LNCaP clone FGC (cell line): ENCODE data around the gene DTD1.

Experiments
- DNase-seq: peaks from one replicate; pipeline ENCODE4 v3.0.0-alpha.2; 2011; ENCODE audit warnings: low read depth
- H3K4me3 ChIP-seq: 2 replicates; pipeline ENCODE4 v1.5.1; 2011; ENCODE audit warnings: mild to moderate bottlenecking, low read depth, low read length, control low read depth
- TF ChIP-seq, protein P1 (sequence below): IDR thresholded peaks from 2 replicates; pipeline ENCODE4 v1.5.1; 2012; ENCODE audit warnings: mild to moderate bottlenecking; ENCODE audit not compliant: control insufficient read depth, insufficient read depth; ENCODE audit errors: extremely low read depth

The DTD1 gene

DNA sequence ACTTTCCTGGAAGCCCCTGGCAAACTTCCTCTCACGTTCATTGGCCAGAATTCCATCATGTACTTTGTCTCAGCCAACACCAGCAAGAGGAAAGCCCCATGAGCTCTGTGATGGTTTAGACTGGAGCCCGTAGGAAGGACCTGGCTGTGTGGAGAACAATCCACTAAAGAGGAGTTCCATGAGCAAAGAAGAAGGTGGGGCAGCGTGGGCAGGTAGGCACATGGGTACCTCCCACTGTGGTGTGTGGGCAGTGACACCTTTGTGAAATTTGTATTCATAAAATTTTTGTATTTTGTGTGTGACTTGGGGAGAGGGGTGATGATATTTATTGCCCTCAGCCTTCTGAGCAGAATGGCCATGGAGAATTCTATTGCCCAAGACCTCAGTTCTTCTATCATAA lies 136.2 kb downstream of the DTD1 start:
- TF ChIP-seq, protein P1, sequence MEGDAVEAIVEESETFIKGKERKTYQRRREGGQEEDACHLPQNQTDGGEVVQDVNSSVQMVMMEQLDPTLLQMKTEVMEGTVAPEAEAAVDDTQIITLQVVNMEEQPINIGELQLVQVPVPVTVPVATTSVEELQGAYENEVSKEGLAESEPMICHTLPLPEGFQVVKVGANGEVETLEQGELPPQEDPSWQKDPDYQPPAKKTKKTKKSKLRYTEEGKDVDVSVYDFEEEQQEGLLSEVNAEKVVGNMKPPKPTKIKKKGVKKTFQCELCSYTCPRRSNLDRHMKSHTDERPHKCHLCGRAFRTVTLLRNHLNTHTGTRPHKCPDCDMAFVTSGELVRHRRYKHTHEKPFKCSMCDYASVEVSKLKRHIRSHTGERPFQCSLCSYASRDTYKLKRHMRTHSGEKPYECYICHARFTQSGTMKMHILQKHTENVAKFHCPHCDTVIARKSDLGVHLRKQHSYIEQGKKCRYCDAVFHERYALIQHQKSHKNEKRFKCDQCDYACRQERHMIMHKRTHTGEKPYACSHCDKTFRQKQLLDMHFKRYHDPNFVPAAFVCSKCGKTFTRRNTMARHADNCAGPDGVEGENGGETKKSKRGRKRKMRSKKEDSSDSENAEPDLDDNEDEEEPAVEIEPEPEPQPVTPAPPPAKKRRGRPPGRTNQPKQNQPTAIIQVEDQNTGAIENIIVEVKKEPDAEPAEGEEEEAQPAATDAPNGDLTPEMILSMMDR = no peak
- no peak overlapping the region for H3K4me3 ChIP-seq
- DNase-seq = no peak

DNA sequence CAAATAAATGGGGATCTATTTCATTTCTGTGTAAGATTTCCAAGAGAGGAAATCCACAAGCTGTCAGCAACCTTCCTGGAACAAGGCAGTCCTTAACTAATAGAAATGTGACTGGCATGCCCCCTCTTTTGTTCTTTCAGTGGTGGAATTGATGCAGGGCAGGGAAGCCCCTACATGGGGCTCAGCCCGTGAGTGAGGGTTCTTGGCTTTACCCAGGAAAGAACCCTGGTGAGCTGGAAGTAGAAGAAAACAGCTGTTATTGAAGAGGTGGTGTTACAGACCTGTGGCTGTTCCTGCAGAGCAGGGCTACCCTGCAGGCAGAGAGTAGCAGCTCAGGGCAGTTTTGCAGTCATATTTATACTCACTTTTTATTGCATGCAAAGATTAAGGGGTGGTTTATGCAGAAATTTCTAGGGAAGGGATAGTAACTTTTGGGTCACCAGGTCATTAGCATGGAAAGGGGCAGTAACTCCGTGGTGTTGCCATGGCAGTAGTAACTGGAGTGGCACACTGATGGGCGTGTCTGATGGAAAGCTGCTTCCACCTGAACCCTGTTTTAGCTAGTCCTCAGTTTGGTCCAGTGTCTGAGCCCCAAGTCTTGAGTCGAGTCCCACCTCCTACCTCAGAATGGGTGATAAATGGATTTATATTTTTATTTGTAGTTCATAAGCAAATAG lies 137.1 kb downstream of the DTD1 start:
- DNase-seq = no peak
- TF ChIP-seq, protein P1 = no peak
- H3K4me3 ChIP-seq = no peak overlapping the region

DNA sequence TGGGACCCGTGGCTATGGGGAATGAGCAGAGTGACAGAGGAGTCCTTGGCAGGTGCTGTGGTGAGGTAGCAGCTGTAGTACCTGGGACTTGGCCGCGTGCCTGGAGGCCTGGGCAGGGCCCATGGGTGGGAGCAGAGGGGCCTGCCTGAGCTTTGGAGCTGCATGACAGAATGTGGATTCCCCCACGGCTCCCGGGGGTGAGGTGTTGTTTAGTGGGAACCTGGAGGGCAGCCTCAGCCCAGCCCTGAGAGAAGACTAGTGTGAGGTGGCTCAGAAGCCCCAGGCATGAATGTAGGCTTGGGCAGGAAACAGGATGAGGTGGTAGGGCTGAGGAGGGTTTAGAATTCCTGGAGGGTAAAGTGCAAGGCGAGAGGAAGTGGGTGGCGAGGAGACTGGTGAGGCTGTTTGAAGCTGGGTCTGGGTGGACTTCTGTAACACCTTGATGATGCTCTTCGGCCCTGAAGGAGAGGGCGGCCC lies 139.2 kb downstream of the DTD1 start:
- TF ChIP-seq, protein P1 = no peak
- no peak for DNase-seq
- H3K4me3 ChIP-seq = no peak overlapping the region

DNA sequence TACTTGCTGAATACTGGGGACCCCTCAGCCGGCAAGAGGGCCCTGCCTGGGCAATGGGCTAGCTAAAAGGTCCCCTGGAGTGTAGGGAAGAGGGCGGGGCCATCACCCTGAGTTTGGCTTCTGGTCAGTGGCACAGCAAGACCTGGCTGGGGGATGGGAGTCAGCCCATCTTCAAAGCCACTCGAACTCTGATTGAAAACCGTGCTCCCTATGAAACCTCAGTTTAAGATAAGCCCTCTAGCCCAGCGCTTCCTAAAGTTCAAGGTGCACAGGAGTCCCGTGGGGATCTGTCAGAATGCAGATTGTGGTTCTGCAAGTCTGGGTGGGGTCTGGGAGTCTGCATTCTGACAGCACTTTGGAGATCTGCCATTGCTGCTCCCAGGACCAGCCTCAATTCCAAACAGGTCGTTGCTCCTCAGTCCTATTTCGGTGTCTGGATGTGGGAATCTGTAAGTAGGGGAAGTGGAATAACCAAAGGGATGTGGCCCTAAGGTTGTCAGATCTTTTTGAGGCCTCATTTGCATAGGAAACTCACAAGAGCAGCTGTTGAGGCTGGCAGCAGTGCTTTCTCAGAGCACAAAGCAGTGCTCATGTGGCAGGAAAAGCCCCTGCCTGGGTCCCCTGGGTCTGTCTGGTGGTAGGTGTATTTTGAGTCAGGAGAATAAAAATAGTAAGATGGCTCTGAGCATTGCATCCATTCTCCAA lies 140.5 kb downstream of the DTD1 start:
- TF ChIP-seq, protein P1 = no peak
- no peak for DNase-seq
- no peak overlapping the region for H3K4me3 ChIP-seq

DNA sequence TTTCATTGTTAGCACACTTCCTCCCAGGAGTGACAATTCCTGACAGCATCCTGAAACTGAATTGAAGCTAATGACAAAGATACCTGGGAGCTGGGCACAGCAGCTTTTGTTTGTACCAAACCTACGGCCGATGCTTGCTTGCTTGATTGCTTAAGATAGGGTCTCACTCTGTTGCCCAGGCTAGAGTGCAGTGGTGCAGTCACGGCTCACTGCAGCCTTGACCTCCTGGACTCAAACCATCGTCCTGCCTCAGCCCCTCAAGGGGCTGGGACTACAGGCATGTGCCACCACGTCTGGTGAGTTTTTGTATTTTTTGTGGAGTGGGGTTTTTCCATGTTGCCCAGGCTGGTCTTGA lies 141.0 kb downstream of the DTD1 start:
- DNase-seq = no peak
- TF ChIP-seq, protein P1 = no peak
- no peak overlapping the region for H3K4me3 ChIP-seq

DNA sequence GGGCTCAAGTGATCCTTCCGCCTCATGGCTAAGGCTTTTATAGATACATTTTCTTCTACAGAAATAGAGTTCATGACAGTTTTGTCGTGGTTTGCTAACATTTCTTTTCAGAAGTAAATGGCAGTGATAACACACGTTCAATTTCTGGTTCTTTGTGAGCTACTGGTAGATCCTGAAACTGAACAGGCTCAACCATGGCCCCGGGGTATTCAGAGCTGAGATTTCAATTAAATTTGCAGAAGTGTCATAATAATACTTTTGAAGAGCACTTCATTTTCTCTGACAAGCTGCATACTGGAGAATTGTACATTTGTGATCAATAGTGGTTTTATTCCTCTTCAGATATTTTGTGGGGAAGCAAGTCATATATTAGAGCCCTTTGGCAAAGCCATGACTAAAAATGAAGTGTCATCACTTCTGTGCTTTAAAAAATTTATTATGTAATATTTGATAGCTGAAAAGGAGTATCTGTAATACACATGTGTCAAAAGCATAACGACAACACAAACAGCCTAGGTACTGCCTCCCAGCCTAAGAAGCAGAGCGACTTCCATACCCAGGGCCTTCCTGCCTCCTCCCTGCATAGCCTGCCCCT lies 141.5 kb downstream of the DTD1 start:
- TF ChIP-seq, protein P1 = no peak
- DNase-seq = no peak
- H3K4me3 ChIP-seq = no peak overlapping the region
